HG02571 (cell line): ENCODE results near the gene XIRP2.

ENCODE experiments used
- ATAC-seq: cut with Tn5 transposase; IDR thresholded peaks from one replicate; pipeline ENCODE4 v1.9.1; 2021; ENCODE audit warnings: mild to moderate bottlenecking, moderate library complexity; ENCODE audit not compliant: unreplicated experiment

The XIRP2 gene

DNA sequence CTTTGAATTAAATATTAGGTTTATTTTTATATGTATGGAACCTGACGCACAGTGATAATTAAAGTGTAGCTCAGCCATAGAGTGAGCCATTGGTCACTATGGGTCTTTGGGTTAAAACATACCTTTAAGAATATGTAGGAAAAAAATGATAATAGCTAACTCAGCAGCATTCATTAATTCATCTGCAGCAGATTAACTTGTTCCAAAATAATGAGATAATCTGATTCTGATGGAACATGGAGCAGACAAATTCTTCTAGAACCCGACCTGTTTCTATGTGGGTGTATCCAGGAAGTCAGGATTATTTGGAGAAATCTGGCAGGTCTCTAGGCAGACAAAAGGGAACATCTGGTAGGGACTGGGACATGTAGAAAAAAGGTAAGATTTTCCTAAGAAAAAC, at the start of gene XIRP2:
Gene XIRP2 (plus strand): TSS at position 301 of the 400 bp plus-strand sequence. CDS start 15,003 bp downstream, outside the sequence.
- no peak for ATAC-seq

GRCh38 chr2:166841152-166841551, 47.1 kb upstream of the XIRP2 start:
- no peak for ATAC-seq

- ATAC-seq, result no peak
Measured at GRCh38 chr2:166841679-166842078, 46.6 kb upstream of the XIRP2 start.

DNA sequence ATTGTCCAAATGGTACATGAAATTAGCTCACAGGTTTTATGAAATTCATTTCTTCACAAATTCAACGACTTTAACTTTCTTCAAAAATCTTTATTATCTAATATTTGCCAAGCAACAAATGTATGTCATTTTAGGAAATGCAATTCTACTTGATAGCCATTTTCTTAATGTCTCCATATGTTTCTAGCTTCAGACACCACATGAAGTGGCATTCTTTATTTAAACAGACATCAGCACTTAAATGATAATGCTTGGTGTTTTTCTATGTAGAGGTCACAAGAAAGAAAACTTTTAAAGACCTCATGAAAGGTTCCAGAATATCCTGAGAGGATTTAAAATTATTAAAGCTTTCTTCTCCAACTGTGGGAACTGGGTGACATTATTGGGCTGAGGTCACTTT, 44.2 kb upstream of the XIRP2 start:
- no peak for ATAC-seq

GRCh38 chr2:166862468-166863132, 25.7 kb upstream of the XIRP2 start:
- no peak for ATAC-seq

GRCh38 chr2:166867874-166868514, 20.3 kb upstream of the XIRP2 start:
- no peak for ATAC-seq

DNA sequence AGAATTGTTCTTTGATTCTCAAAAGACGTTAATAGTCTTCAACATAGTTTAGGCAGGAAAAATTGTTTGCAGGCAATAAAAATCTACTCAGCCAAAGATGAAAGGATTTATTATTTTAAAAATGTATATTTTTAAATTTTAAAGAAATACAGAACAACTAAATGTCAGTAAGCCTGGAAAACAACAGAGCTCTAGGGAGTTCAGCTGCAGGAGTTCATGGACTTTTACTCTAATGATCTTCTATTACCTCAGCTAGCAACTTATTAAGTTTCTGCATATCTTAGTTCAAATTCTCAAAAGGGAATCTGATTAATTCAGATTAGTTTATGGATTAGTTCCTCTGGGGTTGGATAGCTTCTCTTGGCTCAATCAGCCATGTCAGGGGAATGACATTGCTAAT, 17.9 kb upstream of the XIRP2 start:
- no peak for ATAC-seq

DNA sequence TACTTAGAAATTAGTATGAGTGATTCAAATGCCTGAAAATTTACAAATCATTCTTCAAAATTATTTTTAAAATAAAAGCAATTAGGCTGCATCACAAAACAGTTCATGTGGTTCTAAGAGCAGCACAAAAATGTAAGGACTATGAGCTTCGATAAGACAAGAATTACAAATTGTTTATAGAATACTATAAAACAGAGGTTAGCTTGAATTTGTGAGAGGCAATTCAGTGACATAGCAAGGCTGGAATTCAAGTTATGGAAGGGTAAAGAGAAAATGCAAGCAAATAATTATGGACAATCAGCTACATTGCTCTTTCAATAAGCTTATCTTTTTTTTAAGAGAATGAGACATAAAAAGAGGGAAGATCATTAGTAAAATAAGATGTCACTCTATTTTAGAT, 7.1 kb upstream of the XIRP2 start:
- no peak for ATAC-seq

DNA sequence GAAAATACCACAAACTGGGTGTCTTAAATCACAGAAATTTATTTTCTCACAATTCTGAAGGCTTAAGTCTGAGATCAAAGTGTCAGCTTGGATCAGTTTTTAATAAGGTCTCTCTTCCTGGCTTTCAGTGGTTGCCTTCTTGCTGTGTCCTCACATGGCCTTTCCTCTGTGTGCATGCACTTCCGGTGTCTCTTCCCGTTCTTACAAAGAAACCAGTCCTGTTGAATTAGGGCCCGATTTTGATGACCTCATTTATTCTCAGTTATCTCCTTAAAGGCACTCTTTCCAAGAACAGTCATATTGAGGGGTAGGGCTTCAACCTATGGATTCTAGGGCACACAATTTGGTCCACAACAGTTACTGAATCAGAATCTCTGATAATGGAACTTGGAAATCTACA, 5.4 kb upstream of the XIRP2 start:
- no peak for ATAC-seq

DNA sequence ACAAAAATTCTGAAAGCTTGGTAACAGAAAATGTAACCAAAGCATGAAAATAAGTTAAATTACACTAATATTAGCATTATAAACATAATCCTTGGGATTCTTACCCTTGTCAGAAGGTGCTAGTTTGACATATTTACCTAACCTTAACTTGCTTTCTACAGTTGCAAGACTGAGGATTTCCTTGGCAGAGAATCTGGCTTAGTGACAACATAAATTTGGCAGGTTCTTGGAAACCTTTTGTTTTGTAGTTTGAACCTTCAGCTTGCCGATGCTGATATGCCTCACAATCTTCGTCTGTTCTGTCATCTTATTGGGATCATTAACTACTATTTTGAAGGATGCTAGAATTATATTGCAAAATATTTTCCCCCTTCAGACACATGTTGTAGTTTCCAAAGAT, 3.4 kb downstream of the XIRP2 start:
- no peak for ATAC-seq

DNA sequence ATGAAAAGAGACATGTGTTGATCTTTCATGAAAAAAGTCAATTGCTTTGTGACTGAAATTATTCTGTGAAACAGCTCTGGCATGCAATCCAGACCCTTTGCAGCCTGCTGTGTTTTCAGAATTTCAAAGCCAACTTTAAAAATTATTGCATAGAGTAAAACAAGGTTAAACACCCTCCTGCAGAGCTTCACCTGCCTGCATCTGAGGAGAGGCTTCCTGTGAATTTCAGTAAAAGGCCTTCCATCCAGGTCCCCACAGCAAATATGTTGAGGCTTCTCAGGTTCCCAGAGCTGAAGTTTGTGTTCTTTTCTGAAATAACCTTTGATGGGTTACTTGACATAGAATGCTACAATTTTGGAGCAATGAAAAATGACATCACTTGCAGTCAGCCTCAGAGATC, 4.1 kb downstream of the XIRP2 start:
- no peak for ATAC-seq

GRCh38 chr2:166895243-166895642, 7.0 kb downstream of the XIRP2 start:
- ATAC-seq, result no peak

GRCh38 chr2:166897666-166898065, 9.4 kb downstream of the XIRP2 start:
- no peak for ATAC-seq

- ATAC-seq, result no peak
Measured at GRCh38 chr2:166899676-166900075, 11.4 kb downstream of the XIRP2 start.

DNA sequence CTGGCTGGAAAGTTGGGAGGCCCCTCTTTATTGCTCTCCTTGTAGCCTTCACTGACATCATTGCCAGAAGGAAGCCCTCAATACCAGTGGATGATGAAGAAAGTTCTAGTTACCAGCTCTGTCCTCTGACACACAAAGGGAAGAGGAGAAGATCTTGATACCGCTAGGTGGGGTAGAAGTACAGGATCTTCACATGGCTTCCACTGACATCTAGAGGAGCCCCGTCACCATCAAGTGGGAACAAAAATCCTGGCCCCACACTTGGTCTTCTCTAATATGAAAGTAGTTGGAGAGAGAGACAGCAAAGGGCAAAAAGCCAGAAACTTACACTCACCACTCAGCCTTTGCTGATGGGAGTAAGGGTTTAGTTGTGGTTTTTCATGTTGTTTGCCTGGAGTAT, 12.4 kb downstream of the XIRP2 start:
- no peak for ATAC-seq

DNA sequence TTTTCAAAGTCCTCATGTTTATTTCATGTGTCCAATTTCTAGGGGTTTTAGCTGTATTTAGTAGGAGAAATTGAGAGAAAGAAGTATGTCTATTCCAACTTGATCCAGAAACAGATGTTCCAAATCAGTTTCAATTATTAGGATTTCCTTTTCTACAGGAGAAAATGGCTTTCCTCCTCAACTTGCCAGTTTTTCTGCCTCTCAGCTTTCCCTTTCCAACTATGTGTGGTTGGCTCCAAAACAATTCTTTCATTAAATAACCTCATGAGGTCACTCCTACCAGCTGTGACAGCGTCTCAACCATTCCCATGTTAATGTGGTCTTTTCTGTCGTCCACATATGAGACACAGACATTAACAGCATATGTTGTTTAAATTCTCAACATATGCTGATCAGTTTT, 13.1 kb downstream of the XIRP2 start:
- no peak for ATAC-seq

DNA sequence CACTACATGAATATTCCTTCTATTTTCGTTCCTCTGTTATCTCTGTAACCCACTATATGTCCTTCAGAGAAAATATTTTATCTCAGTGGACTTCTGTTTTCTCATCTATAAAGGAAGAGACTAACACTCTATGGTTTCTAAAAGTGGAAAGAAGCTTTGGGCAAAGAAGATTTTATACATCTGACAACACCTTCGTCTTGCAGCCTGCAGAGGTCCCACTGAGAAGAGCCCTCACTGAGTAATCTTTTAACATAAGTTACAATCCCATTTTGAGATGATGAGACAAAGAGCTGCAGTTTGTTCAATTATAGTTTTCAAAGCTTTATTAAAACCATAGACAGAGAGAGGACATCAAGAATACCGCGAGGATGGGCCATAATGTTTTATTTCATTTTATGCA, 28.7 kb downstream of the XIRP2 start:
- ATAC-seq, result no peak

DNA sequence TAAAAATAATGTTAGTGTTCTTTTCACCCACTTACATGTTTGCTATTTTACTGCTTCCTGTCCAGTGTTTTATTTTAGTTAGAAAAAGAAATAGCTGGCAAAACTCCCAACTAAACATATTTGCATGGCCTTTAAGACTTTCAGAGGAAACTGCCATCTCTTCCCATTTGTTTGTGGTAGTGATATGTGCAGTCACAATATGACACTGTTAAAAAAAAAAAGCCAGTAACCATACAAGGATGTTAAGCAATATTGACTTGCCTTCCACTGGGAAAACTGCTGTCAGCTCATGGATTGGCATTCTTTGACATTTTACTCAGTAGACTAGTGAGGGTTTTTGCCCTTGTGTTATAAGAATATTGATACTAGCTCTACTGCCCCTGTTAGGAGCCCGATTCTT, 29.1 kb downstream of the XIRP2 start:
- ATAC-seq, result no peak

DNA sequence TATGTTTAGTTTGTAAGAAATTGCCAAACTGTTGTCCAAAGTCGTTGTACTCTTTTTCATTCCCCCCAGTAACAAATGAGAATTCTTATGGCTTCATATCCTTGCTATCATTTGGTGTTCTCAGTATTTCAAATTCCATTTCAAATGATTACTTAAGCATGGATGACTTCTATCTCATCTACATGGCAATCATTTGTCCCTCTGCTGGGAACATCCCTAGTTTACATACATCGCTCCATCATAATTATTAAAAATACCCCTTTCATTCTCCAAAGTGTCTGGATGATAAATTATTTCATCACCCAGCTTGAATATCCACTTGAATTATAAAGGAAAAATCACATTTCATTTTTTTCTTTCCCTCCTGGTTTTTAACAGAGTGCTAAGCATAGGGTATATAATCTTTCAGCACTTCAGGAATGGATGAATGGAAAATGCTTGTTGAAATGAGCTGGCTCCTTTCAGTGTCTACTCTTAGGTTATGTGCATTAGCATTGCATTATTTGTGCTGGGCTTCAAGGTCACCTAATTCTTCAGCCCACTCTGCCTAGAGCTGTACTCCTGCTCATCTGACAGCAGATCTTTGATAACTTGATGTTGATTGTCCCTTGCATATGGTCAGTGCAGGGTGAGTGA, 33.1 kb downstream of the XIRP2 start:
- no peak for ATAC-seq

- ATAC-seq, result no peak
Measured at GRCh38 chr2:166924967-166925366, 36.7 kb downstream of the XIRP2 start.

- no peak for ATAC-seq
Measured at GRCh38 chr2:166926657-166927056, 38.4 kb downstream of the XIRP2 start.

GRCh38 chr2:166932032-166932431, 43.8 kb downstream of the XIRP2 start:
- no peak for ATAC-seq
